ENCODE data around the gene SLC43A3.

SLC43A3 gene

GRCh38 chr11:57359896-57360690 is 66.8 kb downstream of the SLC43A3 start:
- H3K4me1 Mint-ChIP-seq, result no peaks in the 10 kb centered on the region
- DNase-seq (no peak), ATAC-seq (no peak)
- no peaks in the 10 kb centered on the region for H3K9me3 Mint-ChIP-seq
- H3K27me3 Mint-ChIP-seq, result peaks cover 5% of the 10 kb centered on the region
- H3K27ac Mint-ChIP-seq, result no peak overlapping the region
- H3K4me3 Mint-ChIP-seq, result no peak overlapping the region
- H3K36me3 Mint-ChIP-seq (ENCODE audit: low read depth), result no peaks in the 10 kb centered on the region

DNA sequence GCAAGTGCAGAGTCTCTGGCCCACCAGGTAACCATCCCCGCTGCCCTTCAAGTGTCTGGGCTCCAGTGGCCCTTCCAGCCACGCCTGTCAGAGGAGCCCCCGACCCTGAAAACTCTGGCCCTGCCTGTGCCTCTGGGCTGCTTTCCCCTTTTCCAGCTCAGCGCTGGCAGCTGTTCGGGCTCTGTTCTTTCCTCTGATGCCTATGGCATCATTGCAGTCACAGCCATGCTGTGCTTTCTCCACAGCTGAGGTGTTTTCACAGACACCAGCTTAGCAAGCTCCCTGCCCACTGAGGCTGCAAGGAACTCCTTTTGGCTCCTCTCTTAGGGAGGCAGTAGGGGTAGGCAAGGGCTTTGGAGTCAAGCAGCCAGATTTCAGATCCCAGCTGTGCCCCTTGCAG is 67.5 kb downstream of the SLC43A3 start:
- H3K36me3 Mint-ChIP-seq (ENCODE audit: low read depth), result no peaks in the 10 kb centered on the region
- H3K27me3 Mint-ChIP-seq, result peaks cover 10% of the 10 kb centered on the region
- H3K4me3 Mint-ChIP-seq, result no peak overlapping the region
- ATAC-seq, result no peak
- no peaks in the 10 kb centered on the region for H3K9me3 Mint-ChIP-seq
- no peak for DNase-seq
- H3K4me1 Mint-ChIP-seq, result no peaks in the 10 kb centered on the region
- no peak overlapping the region for H3K27ac Mint-ChIP-seq

DNA sequence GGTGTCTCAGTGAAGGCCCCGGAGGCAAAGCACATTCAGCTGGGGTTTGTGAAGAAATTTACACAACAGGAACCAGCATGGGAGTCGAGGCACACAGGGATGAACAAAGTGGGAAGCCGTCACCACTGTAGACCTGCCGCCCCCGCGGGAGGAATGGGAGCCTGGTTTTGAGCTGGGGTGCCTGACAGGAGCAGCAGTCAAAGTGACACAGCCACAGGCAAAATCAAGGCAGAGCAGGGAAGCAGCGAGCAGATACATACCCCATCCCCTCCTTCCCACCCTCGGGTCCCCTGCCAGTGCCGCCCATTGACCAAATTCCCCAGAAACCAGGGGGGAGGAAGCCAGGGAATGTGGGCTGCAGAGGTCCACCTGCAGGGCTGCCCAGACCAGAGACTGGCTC is 67.9 kb downstream of the SLC43A3 start:
- Mint-ChIP-seq H3K27me3 (peaks cover 10% of the 10 kb centered on the region), H3K9me3 (no peaks in the 10 kb centered on the region), H3K36me3 (ENCODE audit: low read depth) (no peaks in the 10 kb centered on the region), H3K4me1 (no peaks in the 10 kb centered on the region), H3K4me3 (no peak overlapping the region), H3K27ac (no peak overlapping the region)
- ATAC-seq (no peak), DNase-seq (no peak)

DNA sequence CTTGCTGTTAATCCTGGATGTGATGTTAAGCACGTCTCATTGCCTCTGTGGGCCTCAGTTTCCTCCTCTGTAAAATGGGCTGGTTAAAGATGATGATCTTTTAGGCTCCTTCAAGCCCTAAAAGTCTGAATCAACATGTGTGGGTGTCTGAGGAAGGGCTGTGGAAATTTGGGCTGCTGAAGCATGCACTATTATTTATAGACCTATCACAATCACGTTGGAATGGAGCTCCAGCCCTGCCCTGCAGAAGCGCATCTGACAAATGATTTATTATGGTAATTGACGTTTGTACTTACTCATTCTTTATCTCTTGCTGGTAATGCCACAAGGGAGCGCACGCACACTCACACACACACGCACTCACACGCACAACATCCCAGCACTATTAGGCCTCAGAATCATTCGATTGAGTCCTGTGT is 68.4 kb downstream of the SLC43A3 start:
- peaks cover 10% of the 10 kb centered on the region for H3K27me3 Mint-ChIP-seq

GRCh38 chr11:57357856-57358255 is 69.1 kb downstream of the SLC43A3 start:
- Mint-ChIP-seq H3K9me3 (no peaks in the 10 kb centered on the region), H3K4me3 (no peak overlapping the region), H3K27me3 (peaks cover 10% of the 10 kb centered on the region), H3K27ac (no peak overlapping the region), H3K4me1 (no peaks in the 10 kb centered on the region), H3K36me3 (ENCODE audit: low read depth) (no peaks in the 10 kb centered on the region)
- DNase-seq, result no peak
- no peak for ATAC-seq

More for the DNA sequence above, 68.4 kb downstream of the SLC43A3 start:
- no peak for DNase-seq
- Mint-ChIP-seq H3K4me1 (no peaks in the 10 kb centered on the region), H3K9me3 (no peaks in the 10 kb centered on the region), H3K36me3 (ENCODE audit: low read depth) (no peaks in the 10 kb centered on the region), H3K4me3 (no peak overlapping the region), H3K27ac (no peak overlapping the region)
- ATAC-seq, result no peak

DNA sequence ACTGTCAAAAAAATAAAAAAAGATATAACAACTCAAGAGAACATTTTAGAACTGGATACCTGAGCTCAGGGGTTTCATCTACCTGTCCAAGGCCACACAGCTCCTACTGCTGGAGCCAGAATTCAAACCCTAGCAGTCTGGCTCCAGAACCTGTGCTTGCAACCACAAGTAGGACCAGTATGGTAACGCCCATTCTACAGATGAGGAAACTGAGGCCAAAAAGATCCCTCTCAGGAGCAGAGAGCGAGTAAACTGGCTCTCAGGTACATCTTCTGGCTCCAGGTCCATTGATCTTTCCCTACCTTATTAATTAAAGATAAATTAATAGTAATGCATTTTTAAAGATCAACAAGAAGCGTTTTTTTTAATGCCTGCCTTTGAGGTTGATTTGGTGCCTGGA is 69.6 kb downstream of the SLC43A3 start:
- no peak overlapping the region for H3K4me3 Mint-ChIP-seq
- no peaks in the 10 kb centered on the region for H3K36me3 Mint-ChIP-seq (ENCODE audit: low read depth)
- peaks cover 10% of the 10 kb centered on the region for H3K27me3 Mint-ChIP-seq
- no peak for DNase-seq
- no peaks in the 10 kb centered on the region for H3K4me1 Mint-ChIP-seq
- no peak for ATAC-seq
- H3K9me3 Mint-ChIP-seq, result no peaks in the 10 kb centered on the region
- no peak overlapping the region for H3K27ac Mint-ChIP-seq
